Activated T-helper 17 cell treated with anti-CD3 and anti-CD28 coated beads, Interleukin-2, amount 50 U/mL, for 72 hours (primary cell): ENCODE data around the gene TGFBI. TPM values are rescaled to one million over a fixed set of nuclear protein-coding genes. Genes with fewer than 3 reads are reported as not detected.

Experiments used
- ATAC-seq: fragments of 150-1000 bp; cut with Tn5 transposase; replicated peaks from 2 replicates; pipeline ENCODE4 v1.10.0; 2021; ENCODE audit warnings: mild to moderate bottlenecking, moderate library complexity
- H3K27ac Mint-ChIP-seq: one replicate; pipeline ENCODE4 v1.8.0; 2022; ENCODE audit warnings: mixed read lengths
- H3K27me3 Mint-ChIP-seq: one replicate; pipeline ENCODE4 v1.8.0; 2022; ENCODE audit warnings: mixed read lengths
- H3K36me3 Mint-ChIP-seq: one replicate; pipeline ENCODE4 v1.8.0; 2022; ENCODE audit warnings: low read depth, mild to moderate bottlenecking, mixed read lengths
- H3K4me1 Mint-ChIP-seq: one replicate; pipeline ENCODE4 v1.8.0; 2022; ENCODE audit warnings: mixed read lengths
- H3K4me3 Mint-ChIP-seq: one replicate; pipeline ENCODE4 v1.8.0; 2022; ENCODE audit warnings: mild to moderate bottlenecking, mixed read lengths
- H3K9me3 Mint-ChIP-seq: one replicate; pipeline ENCODE4 v1.8.0; 2022; ENCODE audit warnings: mixed read lengths
- total RNA-seq, 2 donors: library from RNA; stranded (reverse); gene quantifications; one replicate each; pipeline ENCODE4 v1.2.3, GENCODE V29; 2022

TGFBI gene
- total RNA-seq, 2 donors from 2014 or later = 0.78 TPM; not detected in 1

- Mint-ChIP-seq H3K4me3 (no peak overlapping the region), H3K36me3 (peaks cover 7% of the 10 kb centered on the region), H3K4me1 (peaks cover 11% of the 10 kb centered on the region), H3K9me3 (no peaks in the 10 kb centered on the region), H3K27me3 (peaks cover 8% of the 10 kb centered on the region), H3K27ac (no peak overlapping the region)
- ATAC-seq = no peak
These were observed 55.9 kb downstream of the TGFBI start for GRCh38 chr5:136084698-136085097.

DNA sequence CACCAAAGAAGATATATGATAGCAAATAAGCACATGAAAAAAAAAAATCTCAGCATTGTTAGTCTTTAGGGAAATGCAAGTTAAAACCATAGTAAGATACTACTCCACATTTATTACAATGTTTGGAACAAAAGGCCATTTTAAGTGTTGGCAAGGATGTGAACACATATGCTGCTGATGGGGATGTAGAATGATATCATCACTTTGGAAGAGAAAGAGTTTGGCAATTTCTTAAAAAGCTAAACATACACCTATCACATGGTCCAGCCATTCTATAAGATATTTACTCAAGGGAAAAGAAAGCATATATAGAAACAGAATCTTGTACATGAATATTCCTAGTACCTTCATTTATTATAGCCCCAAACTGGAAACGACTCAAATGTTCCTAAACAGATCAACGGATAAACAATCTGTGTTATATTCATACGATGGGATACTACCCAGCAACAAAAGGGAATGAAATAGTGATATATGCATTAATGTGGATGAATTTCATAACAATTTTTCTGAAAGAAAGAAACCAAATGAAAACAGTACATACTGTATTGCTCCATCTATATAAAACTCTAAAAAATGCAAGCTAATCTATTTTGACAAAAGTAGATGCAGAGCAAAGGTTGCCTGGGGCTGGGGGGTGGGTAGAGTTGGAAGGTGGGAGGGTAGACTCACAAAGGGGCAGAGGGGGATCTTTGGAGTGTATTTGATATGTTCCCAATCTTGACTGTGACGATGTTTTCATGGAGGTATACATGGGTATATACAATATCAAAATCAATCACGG, 58.2 kb downstream of the TGFBI start:
- H3K27me3 Mint-ChIP-seq = no peaks in the 10 kb centered on the region
- H3K9me3 Mint-ChIP-seq = no peaks in the 10 kb centered on the region
- no peak overlapping the region for H3K4me3 Mint-ChIP-seq
- ATAC-seq = no peak
- H3K27ac Mint-ChIP-seq = no peak overlapping the region
- no peaks in the 10 kb centered on the region for H3K36me3 Mint-ChIP-seq
- no peaks in the 10 kb centered on the region for H3K4me1 Mint-ChIP-seq

GRCh38 chr5:136087961-136088871, 59.4 kb downstream of the TGFBI start:
- H3K9me3 Mint-ChIP-seq = no peaks in the 10 kb centered on the region
- no peak overlapping the region for H3K27ac Mint-ChIP-seq
- no peaks in the 10 kb centered on the region for H3K36me3 Mint-ChIP-seq
- peaks cover 4% of the 10 kb centered on the region for H3K27me3 Mint-ChIP-seq
- no peaks in the 10 kb centered on the region for H3K4me1 Mint-ChIP-seq
- no peak overlapping the region for H3K4me3 Mint-ChIP-seq
- no peak for ATAC-seq

GRCh38 chr5:136089791-136090190, 61.0 kb downstream of the TGFBI start:
- Mint-ChIP-seq H3K4me1 (no peaks in the 10 kb centered on the region), H3K36me3 (no peaks in the 10 kb centered on the region), H3K9me3 (no peaks in the 10 kb centered on the region), H3K4me3 (no peak overlapping the region), H3K27ac (no peak overlapping the region), H3K27me3 (peaks cover 14% of the 10 kb centered on the region)
- ATAC-seq = no peak

DNA sequence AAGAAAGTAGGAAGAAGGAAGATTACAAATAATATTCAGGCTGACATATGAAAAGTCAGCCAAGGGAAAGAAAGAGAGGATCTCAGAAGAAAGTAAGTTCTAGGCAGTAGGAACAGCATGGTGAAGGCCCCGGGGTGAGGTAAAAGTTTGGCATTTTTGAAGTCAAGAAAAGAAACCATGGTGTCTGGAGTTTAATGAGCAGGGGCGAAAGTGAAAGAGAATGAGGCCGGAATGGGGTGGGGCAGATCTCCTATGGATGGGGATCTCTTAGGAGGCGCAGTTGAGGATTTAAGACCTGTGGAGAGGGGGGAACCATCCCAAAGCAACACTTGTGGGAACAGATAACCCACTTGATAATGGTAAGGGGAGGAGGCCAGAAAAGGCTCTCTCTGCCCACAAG, 61.5 kb downstream of the TGFBI start:
- H3K9me3 Mint-ChIP-seq = no peaks in the 10 kb centered on the region
- no peak for ATAC-seq
- H3K36me3 Mint-ChIP-seq = no peaks in the 10 kb centered on the region
- H3K27me3 Mint-ChIP-seq = peaks cover 14% of the 10 kb centered on the region
- no peaks in the 10 kb centered on the region for H3K4me1 Mint-ChIP-seq
- no peak overlapping the region for H3K4me3 Mint-ChIP-seq
- H3K27ac Mint-ChIP-seq = no peak overlapping the region

GRCh38 chr5:136094189-136094912, 65.6 kb downstream of the TGFBI start:
- H3K4me3 Mint-ChIP-seq = no peak overlapping the region
- H3K27ac Mint-ChIP-seq = no peak overlapping the region
- H3K9me3 Mint-ChIP-seq = no peaks in the 10 kb centered on the region
- no peaks in the 10 kb centered on the region for H3K36me3 Mint-ChIP-seq
- ATAC-seq = no peak
- H3K4me1 Mint-ChIP-seq = no peaks in the 10 kb centered on the region
- H3K27me3 Mint-ChIP-seq = peaks cover 18% of the 10 kb centered on the region

DNA sequence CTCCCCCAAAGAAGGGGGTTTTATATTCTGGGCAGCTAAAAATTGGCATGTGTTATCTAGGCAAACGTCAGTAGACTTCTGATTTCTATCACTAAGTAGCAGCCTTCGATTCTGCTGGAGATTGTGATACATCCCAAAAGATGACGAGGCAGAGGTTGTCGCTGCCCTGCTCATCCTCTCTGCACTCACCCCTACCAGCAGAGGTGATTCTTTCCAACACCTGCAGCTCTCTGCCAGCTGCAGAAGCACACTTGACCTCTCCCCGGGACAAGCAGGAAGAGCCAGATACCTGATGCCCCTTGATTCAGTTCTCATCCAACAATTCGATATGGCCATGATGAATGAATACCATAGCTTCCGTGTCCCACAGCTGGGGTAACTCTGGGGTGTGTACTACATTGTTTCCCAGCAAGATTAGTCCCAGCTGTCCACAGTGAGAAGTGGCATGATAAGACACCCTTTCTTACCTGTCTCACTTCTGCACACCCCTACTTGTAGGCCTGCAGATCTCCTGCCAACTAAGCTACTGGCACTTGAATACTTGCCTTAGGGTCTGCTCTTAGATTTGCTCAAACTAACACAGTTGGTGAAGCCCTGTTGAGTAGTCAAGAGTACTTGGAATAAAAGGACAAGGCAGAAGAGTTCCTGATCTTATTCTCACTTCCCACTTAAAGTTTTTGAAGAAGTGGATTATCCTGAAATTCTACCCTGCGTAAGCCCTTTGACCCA, 66.3 kb downstream of the TGFBI start:
- no peak overlapping the region for H3K27ac Mint-ChIP-seq
- ATAC-seq = no peak

DNA sequence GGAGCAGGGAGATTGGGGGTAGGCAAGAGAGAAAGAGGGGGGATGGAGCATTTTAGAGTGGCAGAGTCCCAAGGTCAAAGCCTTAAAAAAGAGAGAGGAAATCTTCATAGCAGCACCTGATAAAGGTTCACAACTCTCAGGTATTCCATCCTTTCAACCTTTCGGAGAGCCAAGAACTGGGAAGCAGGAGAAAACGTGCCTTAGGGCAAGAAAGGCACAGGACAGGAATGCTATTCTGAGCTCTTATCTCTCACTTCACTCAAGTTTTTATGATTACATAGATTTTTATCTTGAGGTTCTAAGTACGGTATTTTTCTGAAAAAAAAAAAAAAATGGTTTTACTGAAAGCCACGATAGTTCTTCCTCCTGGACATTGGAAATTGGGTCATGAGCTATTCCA, 69.4 kb downstream of the TGFBI start:
- ATAC-seq = no peak
- Mint-ChIP-seq H3K36me3 (no peaks in the 10 kb centered on the region), H3K9me3 (no peaks in the 10 kb centered on the region), H3K4me3 (no peak overlapping the region), H3K4me1 (no peaks in the 10 kb centered on the region), H3K27ac (no peak overlapping the region), H3K27me3 (peaks cover 14% of the 10 kb centered on the region)

More for the DNA sequence above, 66.3 kb downstream of the TGFBI start:
- Mint-ChIP-seq H3K4me3 (no peak overlapping the region), H3K36me3 (no peaks in the 10 kb centered on the region), H3K27me3 (peaks cover 18% of the 10 kb centered on the region), H3K9me3 (no peaks in the 10 kb centered on the region), H3K4me1 (no peaks in the 10 kb centered on the region)

GRCh38 chr5:136099870-136100269, 71.1 kb downstream of the TGFBI start:
- ATAC-seq = no peak
- peaks cover 8% of the 10 kb centered on the region for H3K27me3 Mint-ChIP-seq
- H3K4me1 Mint-ChIP-seq = no peaks in the 10 kb centered on the region
- H3K4me3 Mint-ChIP-seq = no peak overlapping the region
- H3K36me3 Mint-ChIP-seq = no peaks in the 10 kb centered on the region
- H3K27ac Mint-ChIP-seq = no peak overlapping the region
- H3K9me3 Mint-ChIP-seq = no peaks in the 10 kb centered on the region

DNA sequence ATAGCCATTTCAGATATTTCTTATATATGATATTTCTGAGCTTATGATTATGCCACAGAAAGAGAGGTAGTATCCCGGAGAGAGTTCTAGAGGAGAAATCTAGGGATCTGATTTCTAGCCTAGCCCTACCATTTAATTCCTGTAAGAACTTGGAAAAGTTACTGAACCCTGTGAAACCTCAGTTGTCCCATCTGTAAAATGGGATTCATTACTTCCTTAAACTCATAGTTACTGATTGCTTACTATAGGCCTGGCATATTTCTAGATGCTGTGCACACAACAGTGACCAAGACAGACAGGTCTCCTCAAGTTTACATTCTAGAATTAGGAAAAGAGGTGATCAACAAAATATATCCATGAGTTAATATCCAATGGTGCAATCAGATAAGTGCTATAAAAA, 73.1 kb downstream of the TGFBI start:
- H3K9me3 Mint-ChIP-seq = no peaks in the 10 kb centered on the region
- H3K4me3 Mint-ChIP-seq = no peak overlapping the region
- no peak for ATAC-seq
- no peaks in the 10 kb centered on the region for H3K4me1 Mint-ChIP-seq
- peaks cover 9% of the 10 kb centered on the region for H3K27me3 Mint-ChIP-seq
- H3K27ac Mint-ChIP-seq = no peak overlapping the region
- H3K36me3 Mint-ChIP-seq = no peaks in the 10 kb centered on the region

- no peaks in the 10 kb centered on the region for H3K9me3 Mint-ChIP-seq
- no peak overlapping the region for H3K27ac Mint-ChIP-seq
- H3K36me3 Mint-ChIP-seq = no peaks in the 10 kb centered on the region
- peaks cover 5% of the 10 kb centered on the region for H3K27me3 Mint-ChIP-seq
- no peak for ATAC-seq
- H3K4me3 Mint-ChIP-seq = no peak overlapping the region
- H3K4me1 Mint-ChIP-seq = no peaks in the 10 kb centered on the region
These were observed 74.3 kb downstream of the TGFBI start for GRCh38 chr5:136103118-136103517.

DNA sequence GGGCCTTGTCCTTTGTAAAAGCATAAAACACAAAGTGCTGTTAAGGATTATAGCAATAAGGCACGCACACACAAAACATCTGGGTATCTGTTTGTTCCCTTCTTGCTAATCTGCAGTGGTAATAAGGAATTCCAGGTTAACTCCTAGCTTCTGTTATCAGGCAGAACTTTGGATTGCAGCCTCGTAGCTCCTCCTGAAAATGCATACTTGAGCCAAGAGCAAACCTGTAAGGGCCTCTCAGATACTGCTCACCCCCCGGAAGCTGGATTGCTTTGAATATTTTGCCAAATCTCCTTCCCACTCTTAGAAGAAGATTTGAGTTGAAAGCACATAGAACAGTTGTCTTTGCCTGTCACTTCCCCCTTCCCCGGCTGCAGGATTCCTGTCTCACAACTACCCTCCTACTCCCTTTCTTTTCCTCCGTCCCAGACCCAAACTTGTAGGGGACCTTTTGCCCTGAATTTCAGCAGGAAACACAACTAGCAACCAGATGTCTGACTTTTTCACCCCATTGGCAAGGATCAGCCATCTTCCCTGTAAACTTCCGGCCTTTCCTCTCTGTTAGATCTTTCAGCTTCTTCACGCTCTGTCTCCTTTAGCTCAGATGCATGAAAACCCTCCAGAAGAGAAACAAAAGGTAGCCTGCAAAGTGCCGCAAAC, 75.6 kb downstream of the TGFBI start:
- no peak for ATAC-seq
- Mint-ChIP-seq H3K27me3 (peaks cover 5% of the 10 kb centered on the region), H3K4me1 (no peaks in the 10 kb centered on the region), H3K9me3 (no peaks in the 10 kb centered on the region), H3K36me3 (no peaks in the 10 kb centered on the region), H3K4me3 (no peak overlapping the region), H3K27ac (no peak overlapping the region)

DNA sequence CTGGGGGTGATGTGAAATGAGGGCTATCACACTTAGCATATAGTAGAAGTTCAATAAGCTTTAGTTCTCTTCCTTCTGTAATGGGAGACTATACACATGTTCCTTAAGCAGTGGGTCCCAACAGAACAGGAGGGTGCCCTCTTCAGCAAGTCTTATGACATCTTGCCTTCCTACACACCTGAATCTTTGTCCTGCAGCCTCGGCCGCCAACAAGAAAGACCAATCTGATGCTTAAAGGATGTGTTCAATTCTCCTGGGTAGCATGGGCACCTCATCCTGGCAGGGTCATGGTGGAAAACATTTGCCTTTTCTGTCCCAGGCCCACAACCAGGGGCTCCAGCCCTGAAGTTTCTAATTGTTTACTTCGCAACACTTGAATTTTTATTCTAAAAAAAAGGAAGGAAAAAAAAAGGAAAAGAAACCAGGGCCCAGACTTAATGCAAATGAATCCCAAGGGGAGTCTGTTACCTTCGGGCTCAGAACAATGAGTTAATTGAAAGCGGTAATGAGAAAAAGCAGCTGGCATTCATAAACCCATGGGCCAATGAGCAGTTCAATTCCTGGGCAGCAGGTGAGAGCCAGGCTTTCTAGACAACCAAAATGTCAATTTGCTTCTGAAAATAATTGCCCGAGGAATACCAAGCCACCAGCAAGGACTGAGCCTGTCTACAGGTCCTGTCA, 77.7 kb downstream of the TGFBI start:
- no peak overlapping the region for H3K4me3 Mint-ChIP-seq
- no peak overlapping the region for H3K27ac Mint-ChIP-seq
- H3K9me3 Mint-ChIP-seq = no peaks in the 10 kb centered on the region
- H3K4me1 Mint-ChIP-seq = no peaks in the 10 kb centered on the region
- H3K27me3 Mint-ChIP-seq = peaks cover 5% of the 10 kb centered on the region
- H3K36me3 Mint-ChIP-seq = no peaks in the 10 kb centered on the region
- ATAC-seq = no peak
